ENCODE results near the gene GLYATL2.

GLYATL2 gene, protein sequence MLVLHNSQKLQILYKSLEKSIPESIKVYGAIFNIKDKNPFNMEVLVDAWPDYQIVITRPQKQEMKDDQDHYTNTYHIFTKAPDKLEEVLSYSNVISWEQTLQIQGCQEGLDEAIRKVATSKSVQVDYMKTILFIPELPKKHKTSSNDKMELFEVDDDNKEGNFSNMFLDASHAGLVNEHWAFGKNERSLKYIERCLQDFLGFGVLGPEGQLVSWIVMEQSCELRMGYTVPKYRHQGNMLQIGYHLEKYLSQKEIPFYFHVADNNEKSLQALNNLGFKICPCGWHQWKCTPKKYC

DNA sequence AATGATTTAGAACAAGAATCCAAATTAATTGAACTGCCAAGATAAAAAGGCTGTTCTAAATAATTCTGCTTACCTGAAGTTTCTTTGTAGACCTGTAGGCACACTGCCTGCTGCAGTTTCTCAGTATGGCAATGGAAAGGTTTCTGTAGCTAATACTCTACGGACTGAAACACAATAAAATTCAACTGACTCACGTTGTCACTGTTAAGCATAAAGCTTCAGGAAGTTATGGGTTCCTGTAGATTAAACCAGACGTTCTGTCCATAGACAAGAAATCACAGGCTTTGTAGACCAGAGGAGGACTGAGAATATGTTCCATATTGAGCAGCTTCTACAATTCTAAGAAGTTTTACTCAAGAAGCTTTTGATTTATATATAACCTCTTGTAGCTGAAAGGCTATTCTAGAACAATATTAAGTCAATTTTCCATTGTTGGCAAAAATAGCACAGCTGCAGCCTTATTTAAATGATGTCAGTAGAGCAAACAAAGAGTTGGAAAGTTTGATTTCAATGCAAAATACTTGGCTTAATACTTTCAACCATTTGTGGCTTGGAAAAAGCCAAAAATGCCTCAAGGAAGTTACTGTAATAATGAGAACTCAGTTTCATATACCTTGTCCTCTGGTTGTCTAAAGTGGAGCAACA lies at the start of gene GLYATL2:
GLYATL2 (minus strand) TSS at position 344 of the 645 bp plus-strand sequence. CDS start 5,092 bp downstream, outside the sequence.
- DNase-seq (ENCODE audit: low read depth): peak; percentile 3

DNA sequence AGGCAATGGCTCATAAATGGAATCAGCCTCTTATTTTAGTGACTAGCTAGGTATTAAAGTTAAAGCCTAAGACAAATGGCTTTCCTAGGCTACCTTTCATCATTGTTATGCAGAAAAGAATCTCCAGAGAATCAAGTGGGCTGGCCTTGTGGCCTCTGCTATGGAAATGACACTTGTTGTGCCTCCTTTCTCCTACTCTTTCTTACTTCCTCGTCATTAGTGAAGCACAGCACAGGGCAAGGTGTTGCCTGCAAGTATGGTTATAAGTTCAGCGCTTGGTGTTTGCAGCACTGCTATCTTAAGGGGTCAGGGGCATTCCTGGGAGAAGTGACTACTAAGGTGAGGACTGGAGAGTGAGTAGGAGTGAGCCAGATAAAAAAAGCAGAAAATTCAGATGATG lies 49.4 kb upstream of the GLYATL2 start:
- no peak for DNase-seq (ENCODE audit: low read depth)

DNA sequence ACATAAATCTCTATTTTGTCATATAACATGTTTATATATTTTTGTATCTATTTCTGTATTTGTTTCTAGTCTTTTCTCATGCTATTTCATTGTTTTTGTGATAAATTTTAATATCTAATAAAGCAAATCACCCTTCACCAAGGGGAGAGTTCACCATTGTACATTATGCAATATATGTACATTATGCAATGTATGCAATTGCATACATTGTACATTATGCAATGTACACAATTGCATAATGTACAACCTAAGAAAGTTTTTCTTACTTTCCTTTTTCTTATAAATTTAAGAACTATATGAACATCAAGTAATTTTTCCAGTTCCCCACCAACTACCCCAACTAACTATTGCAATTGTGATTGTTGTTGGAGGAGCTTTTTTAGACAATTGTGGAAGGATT lies 44.1 kb upstream of the GLYATL2 start:
- DNase-seq (ENCODE audit: low read depth): no peak

DNA sequence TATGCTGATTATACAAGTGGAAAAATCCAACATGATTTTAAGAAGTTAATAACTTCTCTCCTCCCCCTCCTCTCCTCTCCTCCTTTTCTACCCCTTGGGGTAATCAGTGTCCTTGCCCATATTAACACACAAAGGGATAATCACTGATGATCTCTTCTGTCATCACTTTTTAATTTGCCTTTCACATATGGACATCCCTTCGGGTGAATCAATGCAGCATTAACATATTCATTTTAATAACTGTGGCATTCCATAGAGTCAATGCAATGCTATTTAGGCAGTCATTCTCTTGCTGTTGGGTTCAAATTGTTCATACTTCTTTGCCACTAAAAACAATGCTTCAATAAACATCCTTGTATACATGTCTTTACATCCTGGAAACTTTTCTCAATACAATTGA lies 42.9 kb upstream of the GLYATL2 start:
- no peak for DNase-seq (ENCODE audit: low read depth)

DNA sequence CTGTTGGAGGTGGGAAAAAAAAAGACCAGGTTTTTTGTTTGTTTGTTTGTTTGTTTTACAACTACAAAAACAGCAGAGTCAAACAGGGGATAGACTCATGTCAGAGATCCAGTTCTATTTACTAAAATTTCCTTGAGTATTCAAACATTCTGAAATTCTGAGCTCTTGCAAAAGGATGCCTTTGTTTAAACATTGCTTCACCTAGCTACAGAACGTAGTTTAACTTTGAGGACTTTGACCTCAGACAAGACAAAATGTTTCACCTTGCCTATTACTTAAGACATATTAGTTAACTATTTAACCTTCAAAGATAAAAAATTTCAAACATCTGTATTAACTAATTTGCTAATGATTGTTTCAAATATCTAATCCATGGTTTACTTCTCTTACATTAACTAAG lies 36.1 kb upstream of the GLYATL2 start:
- no peak for DNase-seq (ENCODE audit: low read depth)

DNA sequence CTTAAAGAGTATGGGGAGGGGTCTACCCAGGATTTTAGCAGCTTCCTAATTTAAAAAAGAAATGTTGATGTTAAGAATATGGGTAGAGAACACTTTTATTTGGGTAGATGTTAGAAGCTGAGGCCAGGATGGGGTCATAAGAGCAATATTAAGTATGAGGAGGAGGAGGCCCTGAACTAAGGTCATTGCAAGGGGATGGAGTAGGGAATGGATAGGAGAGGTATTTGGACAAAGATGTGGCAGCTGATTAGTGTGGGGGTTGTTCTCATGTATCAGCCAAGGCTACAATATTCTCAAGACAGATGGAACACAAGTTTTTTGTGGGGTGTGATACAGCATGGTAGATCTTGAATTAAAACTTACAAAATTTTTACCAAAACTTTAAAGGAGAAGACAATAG lies 35.7 kb upstream of the GLYATL2 start:
- no peak for DNase-seq (ENCODE audit: low read depth)

DNA sequence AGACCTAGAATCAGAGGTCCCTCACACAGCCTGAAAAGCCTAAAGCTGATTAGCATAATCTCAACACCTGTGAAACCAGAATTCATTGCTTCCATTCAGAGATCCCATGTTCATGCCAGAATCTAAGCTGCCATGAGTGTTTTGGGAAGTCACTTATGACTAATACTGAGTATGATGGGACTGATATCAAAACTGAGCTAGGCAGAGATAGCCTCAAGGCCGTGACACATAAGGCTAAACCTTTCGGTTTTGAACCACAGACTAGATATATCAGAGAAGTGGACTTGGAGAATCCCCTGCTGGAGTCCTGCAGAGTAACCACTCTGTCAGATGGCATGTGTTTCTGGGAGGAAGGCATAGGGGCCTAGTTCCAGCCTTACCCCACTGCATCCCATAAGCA lies 23.1 kb upstream of the GLYATL2 start:
- DNase-seq (ENCODE audit: low read depth): peak; percentile 35

DNA sequence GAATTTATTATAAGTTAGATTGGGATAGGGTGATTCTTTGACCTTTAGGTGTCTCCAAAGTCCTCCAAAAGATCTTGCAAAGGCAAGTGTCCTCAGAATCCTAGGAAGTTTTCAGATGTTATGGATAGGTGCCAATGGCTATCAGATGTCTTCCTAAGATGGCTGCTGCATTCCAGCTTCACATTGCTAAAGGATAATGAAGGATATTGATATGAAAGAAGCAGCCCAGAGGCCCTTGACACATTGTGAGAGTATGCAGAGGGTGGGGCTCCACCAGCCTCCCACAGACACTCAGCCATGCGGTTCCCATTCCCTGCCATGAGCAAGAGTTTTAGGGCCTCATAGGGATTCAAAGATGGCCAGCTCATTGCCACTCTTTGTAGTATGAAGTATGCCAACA lies 22.3 kb upstream of the GLYATL2 start:
- DNase-seq (ENCODE audit: low read depth): peak; percentile 60

DNA sequence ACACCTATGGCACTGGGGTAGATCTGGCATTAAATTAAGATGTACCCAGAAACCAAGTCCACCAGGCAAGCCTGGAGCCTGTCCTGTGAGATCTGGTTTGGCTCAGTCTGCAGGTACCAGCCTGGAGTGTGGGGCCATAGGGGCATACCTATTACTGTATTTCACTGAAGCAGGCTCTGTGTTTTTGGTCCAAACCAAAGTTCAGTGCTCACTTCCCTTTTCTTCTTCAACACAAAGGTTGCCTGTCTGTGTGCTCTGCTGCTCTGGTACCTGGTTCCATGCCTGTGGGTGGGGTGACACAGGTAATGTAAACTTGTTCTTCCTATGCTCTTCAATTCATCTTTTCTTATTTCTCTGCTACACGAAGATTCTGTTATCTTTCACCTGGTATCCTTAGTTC lies 19.8 kb upstream of the GLYATL2 start:
- no peak for DNase-seq (ENCODE audit: low read depth)

DNA sequence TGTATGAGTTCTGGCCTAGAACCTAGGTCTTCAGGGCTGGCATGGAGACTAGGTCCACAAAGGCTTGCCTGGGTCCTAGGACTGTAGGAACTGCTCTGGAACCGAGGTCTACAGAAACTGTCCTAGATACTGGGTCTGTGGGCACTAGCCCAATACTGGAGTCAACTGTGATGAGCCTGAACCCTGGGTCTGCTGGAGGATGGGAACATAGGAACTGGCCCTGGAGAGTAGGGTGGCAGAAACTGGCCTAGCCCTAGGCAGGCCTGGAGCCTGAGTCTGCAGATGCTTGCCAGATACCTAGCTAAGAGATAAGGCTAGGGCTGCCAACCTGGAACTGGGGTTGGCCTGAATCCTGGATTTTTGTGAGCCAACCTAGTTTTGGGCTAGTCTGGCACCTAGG lies 19.2 kb upstream of the GLYATL2 start:
- no peak for DNase-seq (ENCODE audit: low read depth)

DNA sequence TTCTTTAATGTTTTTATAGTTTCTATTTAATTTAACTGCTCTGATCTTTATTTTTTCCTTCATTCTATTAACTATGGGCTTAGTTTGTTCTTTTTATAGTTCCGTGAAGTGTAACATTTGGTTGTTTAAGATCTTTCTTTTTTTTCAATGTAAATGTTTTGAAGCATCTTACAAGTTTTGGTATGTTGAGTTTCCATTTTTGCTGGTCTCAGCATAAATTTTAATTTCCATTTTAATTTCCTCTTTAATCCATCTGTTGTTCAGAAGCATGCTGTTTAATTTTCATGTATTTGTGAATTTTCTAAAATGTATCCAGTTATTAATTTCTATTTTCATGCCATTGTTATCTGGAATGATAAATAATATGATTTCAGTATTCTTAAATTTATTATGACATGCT lies 17.0 kb upstream of the GLYATL2 start:
- DNase-seq (ENCODE audit: low read depth): no peak

DNA sequence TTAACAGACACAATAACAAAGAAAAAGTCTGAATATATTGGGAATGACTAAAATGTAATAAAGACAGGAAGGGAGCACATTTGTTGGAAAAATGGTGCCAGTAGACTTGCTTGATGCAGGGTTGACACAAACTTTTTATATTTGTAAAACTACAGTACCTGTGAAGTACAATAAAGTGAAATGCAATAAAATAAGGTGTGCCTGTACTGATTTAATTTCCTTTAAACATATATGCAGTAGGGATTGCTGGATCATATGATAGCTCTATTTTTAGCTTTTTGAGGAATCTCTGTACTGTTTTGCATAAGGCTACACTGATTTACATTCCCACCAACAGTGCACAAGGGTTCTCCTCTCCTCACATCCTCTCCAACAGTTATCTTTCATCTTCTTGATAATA lies 12.3 kb upstream of the GLYATL2 start:
- no peak for DNase-seq (ENCODE audit: low read depth)

DNA sequence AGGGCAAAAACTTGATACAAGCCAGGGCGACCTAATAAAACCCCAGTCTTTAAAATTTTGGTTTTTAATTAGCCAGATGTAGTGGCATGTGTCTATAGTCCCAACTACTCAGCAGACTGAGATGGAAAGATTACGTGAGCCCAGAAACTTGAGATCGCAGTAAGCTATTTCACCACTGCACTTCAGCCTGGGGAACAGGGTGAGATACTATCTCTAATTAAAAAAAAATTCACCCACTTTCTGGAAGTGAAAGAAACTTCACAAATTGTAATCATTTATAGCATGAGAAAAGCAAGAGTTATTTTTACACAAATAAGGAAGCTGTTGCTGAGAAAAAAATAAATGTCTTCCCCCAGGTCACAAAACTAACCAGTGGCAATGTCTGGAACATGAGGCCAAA lies 882 bp upstream of the GLYATL2 start:
- peak; percentile 38 for DNase-seq (ENCODE audit: low read depth)

DNA sequence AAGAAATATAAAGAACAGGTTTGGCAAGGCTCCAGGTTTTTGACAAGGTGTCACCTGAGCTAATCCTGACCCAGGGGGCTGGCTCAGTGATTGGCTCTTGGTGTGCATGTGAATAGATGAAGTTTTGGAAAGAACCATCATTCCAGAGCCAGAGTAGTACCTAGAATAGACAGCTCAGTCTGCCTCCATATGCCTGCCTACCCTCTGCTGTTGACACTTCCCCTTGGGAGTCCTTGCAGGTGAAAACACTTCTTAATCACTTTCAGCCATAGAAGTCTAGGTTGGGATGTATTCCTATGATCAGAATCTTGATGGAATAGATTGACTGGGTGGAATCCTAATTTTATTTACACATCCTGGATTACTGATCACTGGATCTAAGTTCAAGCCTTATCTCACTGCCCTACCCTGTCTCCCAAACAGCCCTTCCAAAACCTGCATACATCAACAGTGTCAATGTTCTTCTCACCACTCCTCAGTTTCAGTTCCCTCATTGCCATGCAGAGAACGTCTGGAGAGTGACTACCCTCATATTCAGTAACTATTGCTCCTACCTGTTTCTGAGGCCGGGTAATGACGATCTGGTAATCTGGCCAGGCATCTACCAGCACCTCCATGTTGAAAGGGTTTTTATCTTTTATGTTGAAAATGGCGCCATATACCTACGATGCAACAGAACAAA lies 6.7 kb downstream of the GLYATL2 start:
- DNase-seq (ENCODE audit: low read depth): no peak

DNA sequence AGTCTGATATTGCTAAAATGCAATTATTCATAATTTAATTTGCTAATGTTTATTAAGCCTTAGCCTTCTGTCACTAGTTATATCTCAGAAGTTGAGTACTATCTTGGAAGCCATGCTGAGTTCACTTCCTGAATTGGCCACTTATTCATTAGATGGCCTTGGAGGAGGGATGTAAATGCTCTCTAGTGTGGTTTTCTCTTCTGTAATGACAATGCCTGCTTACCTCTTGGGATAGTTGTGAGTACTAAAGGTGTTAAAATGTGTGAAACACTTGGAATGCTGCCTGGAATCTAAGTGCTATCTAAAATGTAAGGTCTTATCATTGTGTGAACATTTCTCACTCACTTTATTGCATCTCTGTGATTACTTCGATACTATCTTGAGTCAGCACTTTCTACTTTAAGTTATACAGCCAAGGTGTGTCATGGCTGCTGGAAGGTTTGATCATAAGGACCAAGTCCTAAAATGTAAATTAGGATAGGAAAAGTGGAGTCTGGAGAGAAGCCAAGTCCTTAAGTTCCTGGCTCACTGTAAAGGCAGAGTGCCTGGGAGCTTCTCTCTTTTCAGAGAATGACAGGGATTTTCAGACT lies 12.4 kb downstream of the GLYATL2 start:
- peak; percentile 22 for DNase-seq (ENCODE audit: low read depth)

DNA sequence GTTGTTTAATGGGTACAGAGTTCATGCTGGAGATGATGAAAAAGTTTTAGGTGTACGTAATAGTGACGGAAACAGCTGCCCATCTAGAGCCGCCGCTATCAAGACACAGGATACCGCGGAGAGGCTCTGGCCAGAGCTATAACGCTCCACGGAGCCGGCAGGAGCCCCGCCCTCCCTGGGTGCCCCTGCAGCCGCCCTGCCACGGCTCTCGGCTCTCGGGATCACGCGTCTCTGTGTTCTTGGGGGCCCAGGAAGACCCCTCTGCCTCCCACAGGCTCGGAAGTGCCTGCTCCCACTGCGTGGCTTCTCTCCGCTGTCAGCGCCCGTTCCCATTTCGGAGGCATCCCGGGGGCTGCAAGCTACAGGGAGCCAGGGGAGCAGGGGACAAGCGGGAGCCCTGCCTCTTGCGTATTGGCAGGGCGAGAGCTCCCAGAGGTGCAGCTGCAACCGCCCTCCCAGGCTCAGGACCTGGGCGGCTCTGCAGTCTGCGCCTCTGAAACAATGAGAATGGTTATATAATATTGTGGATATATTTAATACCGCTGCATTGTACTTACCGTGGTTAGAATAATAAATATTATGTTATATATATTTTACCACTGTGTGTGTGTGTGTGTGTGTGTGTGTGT lies 13.7 kb downstream of the GLYATL2 start:
- DNase-seq (ENCODE audit: low read depth): peak; percentile 7

DNA sequence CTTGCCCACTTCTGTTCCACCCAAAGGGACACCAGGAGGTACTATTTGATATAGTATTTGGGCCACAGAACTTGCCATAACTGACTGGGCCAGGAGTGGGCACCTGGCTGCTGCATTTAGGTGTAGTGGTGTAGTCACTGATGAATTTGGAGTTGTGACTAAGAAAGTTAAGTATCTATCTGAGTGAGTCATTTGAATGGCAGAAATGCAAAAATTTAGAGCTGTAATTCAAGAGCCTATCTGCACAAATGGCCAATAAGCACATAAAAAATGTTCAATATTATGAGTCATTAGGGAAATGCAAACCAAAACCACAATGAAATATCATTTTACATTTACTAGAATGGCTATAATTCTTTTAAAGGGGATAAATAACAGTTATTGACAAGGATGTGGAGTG lies 14.7 kb downstream of the GLYATL2 start:
- DNase-seq (ENCODE audit: low read depth): peak; percentile 72

DNA sequence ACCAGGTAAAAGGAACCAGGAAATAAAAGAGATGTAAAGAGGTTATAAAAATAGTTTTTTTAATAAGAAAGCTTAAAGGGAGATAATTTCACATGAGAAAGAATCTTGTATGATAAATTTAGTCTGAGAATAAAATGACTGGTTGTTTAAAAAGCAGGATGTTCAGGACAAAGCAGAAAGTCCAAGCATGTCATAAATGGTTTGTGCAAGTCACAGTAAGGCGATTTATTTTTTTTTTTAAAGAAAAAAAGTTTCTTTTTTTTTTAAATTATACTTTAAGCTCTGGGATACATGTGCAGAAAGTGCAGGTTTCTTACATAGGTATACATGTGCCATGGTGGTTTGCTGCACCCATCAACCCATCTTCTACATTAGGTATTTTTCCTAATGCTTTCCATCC lies 30.8 kb downstream of the GLYATL2 start:
- no peak for DNase-seq (ENCODE audit: low read depth)

DNA sequence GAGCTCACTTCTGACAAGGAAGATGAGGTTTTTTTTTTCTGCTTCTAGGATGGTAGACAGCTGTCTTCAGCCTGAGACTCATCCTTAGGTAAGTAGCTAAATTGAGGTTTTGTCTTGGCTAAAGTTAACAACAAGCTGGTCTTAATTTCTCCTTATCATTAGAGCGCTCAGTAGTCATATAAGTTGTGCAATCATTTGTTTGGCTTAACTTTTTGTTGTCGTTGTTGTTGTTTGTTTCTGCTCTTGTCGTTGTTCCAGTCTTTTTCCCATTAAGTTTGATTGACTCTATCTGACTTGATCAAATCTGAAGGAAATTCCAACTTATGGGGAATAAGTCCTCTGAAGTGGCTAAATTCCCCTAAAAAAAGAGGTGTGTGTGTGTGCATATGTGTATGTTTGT lies 33.0 kb downstream of the GLYATL2 start:
- DNase-seq (ENCODE audit: low read depth): no peak

DNA sequence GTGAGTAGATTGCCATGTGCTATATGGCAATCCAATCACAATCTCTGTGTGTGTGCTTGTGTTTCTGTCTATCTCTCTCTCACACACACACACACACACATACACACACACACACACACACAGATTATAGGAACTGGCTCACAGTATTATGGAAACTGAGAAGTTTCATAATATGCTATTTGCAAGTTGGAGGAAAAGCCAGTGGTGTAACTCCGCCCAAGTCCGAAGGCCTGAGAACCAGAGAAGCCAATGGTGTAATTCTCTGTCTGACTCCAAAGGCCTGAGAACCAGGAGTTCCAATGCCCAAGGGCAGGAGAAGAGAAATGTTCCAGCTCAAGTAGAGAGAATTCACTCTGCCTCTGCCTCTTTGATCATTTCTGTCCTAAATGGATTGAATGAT lies 37.2 kb downstream of the GLYATL2 start:
- DNase-seq (ENCODE audit: low read depth): no peak

DNA sequence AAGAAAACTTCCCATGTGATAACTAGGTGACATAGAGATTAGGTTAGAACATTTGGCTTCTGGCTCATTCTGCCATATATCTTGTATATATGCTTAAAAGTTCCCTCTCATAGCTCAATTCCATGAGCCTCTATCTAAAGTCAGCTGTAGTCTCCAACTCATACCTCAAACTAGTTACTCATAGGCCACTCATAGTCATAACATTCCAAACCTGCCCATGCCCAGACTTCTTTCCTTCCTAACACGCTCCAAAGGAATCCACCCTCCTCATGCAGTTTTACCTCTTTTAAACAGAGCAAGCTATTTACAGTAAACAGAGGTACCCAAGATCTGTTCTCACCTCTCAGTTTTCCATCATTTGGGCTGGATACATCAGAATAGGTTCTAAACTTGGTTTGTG lies 39.4 kb downstream of the GLYATL2 start:
- peak; percentile 25 for DNase-seq (ENCODE audit: low read depth)

DNA sequence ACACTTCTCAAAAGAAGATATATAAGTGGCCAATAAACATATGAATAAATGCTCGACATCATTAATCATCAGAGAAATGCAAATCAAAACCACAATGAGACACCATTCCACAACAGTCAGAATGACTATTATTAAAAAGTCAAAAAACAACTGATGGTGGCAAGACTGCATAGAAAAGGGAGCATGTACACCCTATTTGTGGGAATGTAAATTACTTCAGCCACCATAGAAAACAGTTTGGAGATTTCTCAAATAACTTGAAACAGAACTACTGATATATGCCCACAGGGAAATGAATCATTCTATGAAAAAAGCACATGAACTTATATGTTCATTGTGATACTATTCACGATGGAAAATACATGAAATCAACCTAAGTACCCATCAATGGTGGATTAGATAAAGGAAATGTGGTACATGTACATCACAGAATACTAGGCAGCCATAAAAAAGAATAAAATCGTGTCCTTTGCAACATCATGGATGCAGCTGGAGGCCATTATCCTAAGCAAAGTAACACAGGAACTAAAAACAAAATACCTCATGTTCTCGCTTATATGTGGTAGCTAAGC lies 42.4 kb downstream of the GLYATL2 start:
- no peak for DNase-seq (ENCODE audit: low read depth)
